Large intestine (tissue), 3 donors: ENCODE results near the gene HVCN1. TPM values are rescaled to one million over a fixed set of nuclear protein-coding genes. Genes with fewer than 3 reads are reported as not detected.
A peak's percentile ranks its signal among the peaks of the same experiment; 100 is the strongest.
"Not testable (repeated sequence)": the region's sequence is repeated elsewhere in the genome, so short reads cannot be mapped to it uniquely, and the experiment has no call there.

Experiments used
- DNase-seq, 2 donors: peaks; one replicate each; pipeline versions ENCODE4 v3.0.0 to v3.0.0-alpha.2; 2013
- H3K27ac ChIP-seq: one replicate; pipeline ENCODE4 v1.5.1; 2013; ENCODE audit warnings: low read length
- H3K27me3 ChIP-seq: 2 replicates; pipeline ENCODE4 v1.6.1; 2013; ENCODE audit warnings: low read length; ENCODE audit not compliant: control insufficient read depth, insufficient read depth
- H3K36me3 ChIP-seq: 2 replicates; pipeline ENCODE4 v1.6.1; 2013; ENCODE audit warnings: low read length; ENCODE audit not compliant: control insufficient read depth, insufficient read depth
- H3K4me1 ChIP-seq: one replicate; pipeline ENCODE4 v1.6.1; 2013; ENCODE audit warnings: low read length; ENCODE audit not compliant: control insufficient read depth, insufficient read depth
- H3K4me3 ChIP-seq: one replicate; pipeline ENCODE4 v1.5.1; 2013; ENCODE audit warnings: low read length
- H3K9me3 ChIP-seq: one replicate; pipeline ENCODE4 v1.6.1; 2013; ENCODE audit warnings: mild to moderate bottlenecking, low read depth, low read length, moderate library complexity; ENCODE audit not compliant: control insufficient read depth
- WGBS: methylation state at CpG from one replicate; pipeline ENCODE4 v1.1.5; 2013; ENCODE audit warnings: low lambda C conversion rate; ENCODE audit not compliant: insufficient coverage; 5-methylcytosine and 5-hydroxymethylcytosine counted together
- polyA plus RNA-seq: library from polyadenylated mRNA; unstranded; fragments of 120-200 nt; gene quantifications from one replicate; pipeline ENCODE4 v1.2.1, GENCODE V29; 2013

HVCN1 gene
- polyA plus RNA-seq, 1 donor = 5.5 TPM

GRCh38 chr12:110669193-110669502, 19.8 kb downstream of the HVCN1 start:
- Histone ChIP-seq H3K9me3 (peaks cover 13% of the 10 kb centered on the region), H3K27me3 (no peaks in the 10 kb centered on the region), H3K27ac (no peak overlapping the region), H3K4me3 (no peak overlapping the region), H3K36me3 (no peaks in the 10 kb centered on the region), H3K4me1 (no peaks in the 10 kb centered on the region)
- no CpG with 5 or more reads among the region's 5 CpGs for WGBS
- DNase-seq = no peak

DNA sequence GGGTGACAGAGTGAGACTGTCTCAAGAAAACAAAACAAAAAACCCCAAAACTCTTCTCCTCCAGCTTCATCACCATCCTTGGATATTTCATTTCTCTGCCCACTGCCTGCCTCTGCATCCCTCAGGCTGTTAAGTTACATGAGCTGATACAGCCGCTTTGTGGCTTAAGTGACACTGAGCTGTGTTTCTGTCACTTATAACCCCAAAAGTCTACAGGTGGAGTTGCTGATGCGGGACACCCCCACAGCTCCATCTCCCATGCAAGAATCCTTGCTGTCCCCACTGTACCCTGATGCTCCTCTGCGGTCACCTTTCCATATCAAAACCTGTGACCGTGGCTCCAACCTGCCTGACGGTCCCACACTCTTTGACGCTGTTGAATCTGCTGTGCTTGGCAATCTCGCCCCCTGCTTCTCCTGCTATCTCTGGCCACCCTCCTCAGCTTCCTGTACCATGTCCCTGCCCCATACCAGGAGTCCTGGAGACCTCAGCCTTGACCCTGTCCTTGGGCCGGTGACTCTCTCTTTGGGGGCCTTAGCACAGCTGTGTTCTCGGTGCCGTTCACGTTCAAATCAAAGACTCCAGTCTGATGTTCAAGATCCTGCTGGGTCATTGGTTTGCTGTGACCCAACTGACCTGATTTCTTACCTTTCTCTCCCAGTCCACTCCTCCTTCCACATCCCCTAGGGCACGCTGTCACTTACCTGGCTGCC, 20.3 kb downstream of the HVCN1 start:
- Histone ChIP-seq H3K9me3 (peaks cover 13% of the 10 kb centered on the region), H3K27ac (no peak overlapping the region), H3K36me3 (no peaks in the 10 kb centered on the region), H3K4me1 (no peaks in the 10 kb centered on the region), H3K27me3 (no peaks in the 10 kb centered on the region), H3K4me3 (no peak overlapping the region)
- no CpG with 5 or more reads among the region's 12 CpGs for WGBS
- no peak for DNase-seq

DNA sequence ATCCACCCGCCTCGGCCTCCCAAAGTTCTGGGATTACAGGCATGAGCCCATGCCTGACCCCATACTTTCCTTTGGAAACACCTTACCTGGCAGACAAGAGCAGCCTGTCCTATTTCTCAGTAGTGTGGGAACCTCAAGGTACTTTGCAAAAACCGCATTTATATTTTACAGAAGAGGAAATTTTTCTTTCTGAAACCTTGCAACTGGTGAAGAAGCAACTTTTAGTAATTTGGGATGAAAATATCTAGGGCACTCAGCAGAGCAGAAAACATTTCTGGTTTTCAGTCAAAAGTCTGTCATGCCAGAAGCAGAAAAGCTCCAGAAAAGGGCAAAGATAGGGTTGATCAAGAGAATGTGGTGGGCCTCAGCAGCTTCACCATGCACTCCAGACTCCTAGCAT, 21.2 kb downstream of the HVCN1 start:
- Histone ChIP-seq H3K36me3 (no peaks in the 10 kb centered on the region), H3K4me3 (no peak overlapping the region), H3K4me1 (no peaks in the 10 kb centered on the region), H3K27ac (no peak overlapping the region), H3K9me3 (peaks cover 13% of the 10 kb centered on the region), H3K27me3 (no peaks in the 10 kb centered on the region)
- WGBS = no CpG with 5 or more reads among the region's 3 CpGs
- DNase-seq = no peak

- Histone ChIP-seq H3K4me1 (no peaks in the 10 kb centered on the region), H3K4me3 (no peak overlapping the region), H3K27ac (no peak overlapping the region), H3K36me3 (no peaks in the 10 kb centered on the region), H3K9me3 (peaks cover 13% of the 10 kb centered on the region), H3K27me3 (no peaks in the 10 kb centered on the region)
- DNase-seq = no peak
- WGBS = no CpG with 5 or more reads among the region's 6 CpGs
These were observed 22.0 kb downstream of the HVCN1 start for GRCh38 chr12:110666892-110667291.

GRCh38 chr12:110661337-110661972, 27.5 kb downstream of the HVCN1 start:
- DNase-seq = peak in 1 of 2 donors; percentile 9
- Histone ChIP-seq H3K4me3 (no peak overlapping the region), H3K36me3 (no peaks in the 10 kb centered on the region), H3K9me3 (peaks cover 10% of the 10 kb centered on the region), H3K27ac (no peak overlapping the region), H3K4me1 (no peaks in the 10 kb centered on the region), H3K27me3 (no peaks in the 10 kb centered on the region)
- no CpG with 5 or more reads among the region's 23 CpGs for WGBS

GRCh38 chr12:110658878-110659277, 30.0 kb downstream of the HVCN1 start:
- no peak for DNase-seq
- Histone ChIP-seq H3K27ac (no peak overlapping the region), H3K9me3 (no peaks in the 10 kb centered on the region), H3K4me1 (no peaks in the 10 kb centered on the region), H3K27me3 (no peaks in the 10 kb centered on the region), H3K36me3 (peaks cover 3% of the 10 kb centered on the region), H3K4me3 (no peak overlapping the region)
- no CpG with 5 or more reads among the region's 3 CpGs for WGBS

GRCh38 chr12:110658242-110658641, 30.7 kb downstream of the HVCN1 start:
- no peak overlapping the region for H3K4me3 ChIP-seq
- DNase-seq = no peak

GRCh38 chr12:110657747-110658146, 31.2 kb downstream of the HVCN1 start:
- Histone ChIP-seq H3K4me1 (no peaks in the 10 kb centered on the region), H3K4me3 (no peak overlapping the region), H3K36me3 (peaks cover 3% of the 10 kb centered on the region), H3K27me3 (no peaks in the 10 kb centered on the region), H3K9me3 (no peaks in the 10 kb centered on the region), H3K27ac (no peak overlapping the region)
- WGBS = no CpG with 5 or more reads among the region's 9 CpGs
- no peak for DNase-seq

More at GRCh38 chr12:110658242-110658641, 30.7 kb downstream of the HVCN1 start:
- Histone ChIP-seq H3K27me3 (no peaks in the 10 kb centered on the region), H3K9me3 (no peaks in the 10 kb centered on the region), H3K4me1 (no peaks in the 10 kb centered on the region), H3K27ac (no peak overlapping the region), H3K36me3 (peaks cover 3% of the 10 kb centered on the region)
- 76% methylated on average over 2 of the region's 9 CpGs for WGBS

- Histone ChIP-seq H3K36me3 (peaks cover 6% of the 10 kb centered on the region), H3K27me3 (no peaks in the 10 kb centered on the region), H3K4me1 (no peaks in the 10 kb centered on the region), H3K27ac (no peak overlapping the region), H3K4me3 (no peak overlapping the region), H3K9me3 (no peaks in the 10 kb centered on the region)
- no peak for DNase-seq
- WGBS = no CpG with 5 or more reads among the region's 11 CpGs
These were observed 32.8 kb downstream of the HVCN1 start for GRCh38 chr12:110656071-110656655.

- not testable (repeated sequence) for H3K9me3 ChIP-seq, H3K27ac ChIP-seq, H3K36me3 ChIP-seq, DNase-seq, H3K27me3 ChIP-seq, H3K4me3 ChIP-seq, H3K4me1 ChIP-seq
- WGBS = no CpG with 5 or more reads among the region's 10 CpGs
These were observed 34.7 kb downstream of the HVCN1 start for GRCh38 chr12:110654238-110654637.
